OCI-LY7 (cell line): ENCODE measurements around the gene SYCP2L. TPM values are rescaled to one million over a fixed set of nuclear protein-coding genes. Genes with fewer than 3 reads are reported as not detected.
"Not testable (repeated sequence)": the region's sequence is repeated elsewhere in the genome, so short reads cannot be mapped to it uniquely, and the experiment has no call there.

Source experiments
- BruUV-seq: library from RNA; stranded (reverse); fragments of 400-500 nt; replicated peaks from 2 replicates; lab custom pipeline; 2021; lab: Mats Ljungman, UMichigan
- CTCF ChIA-PET: fragments of 300-600 bp; sonication (Branson Sonifier 250); formaldehyde crosslinking; loops from one replicate; lab custom pipeline; 2022; ENCODE audit warnings: antibody characterized with exemption; ENCODE audit not compliant: unreplicated experiment; lab: Charles Lee
- POLR2A ChIA-PET: fragments of 300-600 bp; sonication (Branson Sonifier 250); formaldehyde crosslinking; loops from one replicate; lab custom pipeline; 2022; ENCODE audit warnings: antibody characterized with exemption; lab: Charles Lee
- DNase-seq: peaks from one replicate; pipeline ENCODE4 v3.0.0-alpha.2; 2015; ENCODE audit warnings: low spot score
- H2AFZ ChIP-seq: fragments of 200-600 bp; sonication (generic), shearing (Covaris generic); 2 replicates; pipeline ENCODE4 v1.6.1; 2014; ENCODE audit warnings: mild to moderate bottlenecking, antibody characterized with exemption, low read length, moderate library complexity
- H3K27ac ChIP-seq: fragments of 200-600 bp; sonication (generic); 2 replicates; pipeline ENCODE4 v1.5.1; 2014; ENCODE audit warnings: mixed run types, low read depth, mild to moderate bottlenecking, moderate library complexity, low read length, inconsistent platforms; ENCODE audit not compliant: poor library complexity, severe bottlenecking
- H3K36me3 ChIP-seq: fragments of 200-600 bp; sonication (generic); 2 replicates; pipeline ENCODE4 v1.6.1; 2014; ENCODE audit warnings: mild to moderate bottlenecking, antibody characterized with exemption, low read length, moderate library complexity, mixed read lengths; ENCODE audit not compliant: insufficient read depth
- H3K4me1 ChIP-seq: fragments of 200-600 bp; sonication (generic); 2 replicates; pipeline ENCODE4 v1.5.1; 2014; ENCODE audit warnings: mild to moderate bottlenecking, low read length; ENCODE audit not compliant: insufficient read depth, poor library complexity, severe bottlenecking
- H3K4me2 ChIP-seq: fragments of 200-600 bp; sonication (generic); 2 replicates; pipeline ENCODE4 v1.6.1; 2014; ENCODE audit warnings: mild to moderate bottlenecking, low read length
- H3K4me3 ChIP-seq: fragments of 200-600 bp; sonication (generic); 2 replicates; pipeline ENCODE4 v1.5.1; 2014; ENCODE audit warnings: mild to moderate bottlenecking, low read depth, low read length; ENCODE audit not compliant: poor library complexity, severe bottlenecking
- H3K79me2 ChIP-seq: fragments of 200-600 bp; sonication (generic); 2 replicates; pipeline ENCODE4 v1.6.1; 2016; ENCODE audit warnings: low read depth, mild to moderate bottlenecking, low read length, moderate library complexity, mixed read lengths; ENCODE audit not compliant: insufficient read depth
- H3K9me2 ChIP-seq: fragments of 200-600 bp; sonication (generic); 2 replicates; pipeline ENCODE4 v1.6.1; 2016; ENCODE audit warnings: mild to moderate bottlenecking, low read length, mixed read lengths; ENCODE audit not compliant: insufficient read depth
- H3K9me3 ChIP-seq: fragments of 200-600 bp; sonication (generic); 2 replicates; pipeline ENCODE4 v1.6.1; 2014; ENCODE audit warnings: mild to moderate bottlenecking, mixed run types, low read length, mixed read lengths
- H4K20me1 ChIP-seq: fragments of 200-600 bp; sonication (generic); 2 replicates; pipeline ENCODE4 v1.6.1; 2014; ENCODE audit warnings: mild to moderate bottlenecking, antibody characterized with exemption, low read length, moderate library complexity, mixed read lengths; ENCODE audit not compliant: insufficient read depth
- CTCF ChIP-seq: fragments of 200-600 bp; sonication (generic); conservative IDR thresholded peaks from 2 replicates; pipeline ENCODE4 v1.5.1; 2014; ENCODE audit warnings: mild to moderate bottlenecking, antibody characterized with exemption, low read length, moderate library complexity, mixed read lengths
- EZH2phosphoT487 ChIP-seq: fragments of 200-600 bp; sonication (generic); IDR thresholded peaks from 2 replicates; pipeline ENCODE4 v1.6.1; 2018; ENCODE audit warnings: low read depth, borderline replicate concordance, mild to moderate bottlenecking, mixed run types, antibody characterized with exemption, low read length, moderate library complexity, mixed read lengths
- intact Hi-C: fragments of 100-400 bp; cut with micrococcal nuclease; formaldehyde crosslinking; loops from one replicate; pipeline ENCODE4 v1.10.0; 2022; ENCODE audit not compliant: unreplicated experiment
- total RNA-seq, 2 experiments: library from RNA; depleted of rRNA in 1 of 2; stranded (reverse); fragments of >200 nt in 1 of 2; shearing (Covaris generic) in 1 of 2; gene quantifications; 2 replicates each; pipeline ENCODE4 v1.2.3, GENCODE V29; 2014 to 2022

Gene SYCP2L
- total RNA-seq, 2 experiments from 2014 or later: 1.3 to 1.4 TPM

GRCh38 chr6:10877012-10877411 is 9.8 kb upstream of the SYCP2L start:
- H3K4me3 ChIP-seq: no peak overlapping the region
- no peak for DNase-seq
- no peak overlapping the region for H3K27ac ChIP-seq
- ChIA-PET POLR2A (no interaction called here), CTCF (no interaction called here)
- no peaks in the 10 kb centered on the region for H3K9me2 ChIP-seq
- no peaks in the 10 kb centered on the region for H3K4me1 ChIP-seq
- H3K79me2 ChIP-seq: no peaks in the 10 kb centered on the region
- no peaks in the 10 kb centered on the region for H3K36me3 ChIP-seq
- intact Hi-C loops: no loop called here
- TF ChIP-seq CTCF: no peak
- TF ChIP-seq EZH2phosphoT487: no peak
- H2AFZ ChIP-seq: no peak overlapping the region
- no peaks in the 10 kb centered on the region for H3K9me3 ChIP-seq
- H3K4me2 ChIP-seq: no peak overlapping the region
- H4K20me1 ChIP-seq: no peaks in the 10 kb centered on the region
- no TSS peak for BruUV-seq

GRCh38 chr6:10877871-10878270 is 9.0 kb upstream of the SYCP2L start:
- Histone ChIP-seq H3K9me3 (no peaks in the 10 kb centered on the region), H4K20me1 (no peaks in the 10 kb centered on the region), H3K79me2 (no peaks in the 10 kb centered on the region), H3K9me2 (no peaks in the 10 kb centered on the region), H3K27ac (no peak overlapping the region), H3K36me3 (no peaks in the 10 kb centered on the region), H2AFZ (no peak overlapping the region), H3K4me3 (no peak overlapping the region), H3K4me1 (no peaks in the 10 kb centered on the region), H3K4me2 (no peak overlapping the region)
- TF ChIP-seq CTCF (no peak), EZH2phosphoT487 (no peak)
- ChIA-PET CTCF (no interaction called here), POLR2A (interaction anchor here (0.5 kb wide), 1 partner anchor 442 kb away, joined by 4 read pairs; no protein-coding TSS in a partner anchor)
- BruUV-seq: no TSS peak
- intact Hi-C loops: no loop called here
- no peak for DNase-seq

GRCh38 chr6:10880366-10880765 is 6.5 kb upstream of the SYCP2L start:
- no peaks in the 10 kb centered on the region for H4K20me1 ChIP-seq
- no peaks in the 10 kb centered on the region for H3K4me1 ChIP-seq
- no peak for DNase-seq
- no peaks in the 10 kb centered on the region for H3K36me3 ChIP-seq
- H3K4me3 ChIP-seq: no peak overlapping the region
- ChIA-PET CTCF (no interaction called here), POLR2A (no interaction called here)
- no peaks in the 10 kb centered on the region for H3K79me2 ChIP-seq
- BruUV-seq: no TSS peak
- intact Hi-C loops: no loop called here
- H3K9me2 ChIP-seq: no peaks in the 10 kb centered on the region
- no peak overlapping the region for H2AFZ ChIP-seq
- TF ChIP-seq EZH2phosphoT487 (no peak), CTCF (no peak)
- no peaks in the 10 kb centered on the region for H3K9me3 ChIP-seq
- no peak overlapping the region for H3K27ac ChIP-seq
- H3K4me2 ChIP-seq: no peak overlapping the region

GRCh38 chr6:10882253-10882630 is 4.6 kb upstream of the SYCP2L start:
- POLR2A ChIA-PET, H2AFZ ChIP-seq, intact Hi-C loops, H3K9me2 ChIP-seq, H3K36me3 ChIP-seq, H3K79me2 ChIP-seq, DNase-seq, H3K9me3 ChIP-seq, H3K4me1 ChIP-seq, H4K20me1 ChIP-seq, H3K27ac ChIP-seq, BruUV-seq, CTCF ChIA-PET, H3K4me2 ChIP-seq, H3K4me3 ChIP-seq: not testable (repeated sequence)
